Prostate gland (tissue), 2 donors: ENCODE results near the gene RSPO1.

Experiments used
- POLR2A ChIP-seq: fragments of 450-650 bp; IDR thresholded peaks from one replicate; pipeline ENCODE4 v1.6.1; 2016; ENCODE audit warnings: antibody characterized with exemption, mild to moderate bottlenecking
- POLR2AphosphoS5 ChIP-seq: sonication (generic); formaldehyde crosslinking; IDR thresholded peaks from one replicate; pipeline ENCODE4 v1.6.1; 2017; ENCODE audit warnings: antibody characterized with exemption
- TF ChIP-seq, protein P1 (sequence below), 4 experiments: fragments of 200-600 bp in 2 of 4; fragments of 450-650 bp in 2 of 4; sonication (generic) in 2 of 4; IDR thresholded peaks; 1 replicate in 3 of 4; 2 replicates in 1 of 4; pipeline ENCODE4 v1.5.1; 2016 to 2019; ENCODE audit warnings: antibody characterized with exemption in 4 of 4, mild to moderate bottlenecking in 2 of 4, moderate library complexity in 2 of 4

DNA sequence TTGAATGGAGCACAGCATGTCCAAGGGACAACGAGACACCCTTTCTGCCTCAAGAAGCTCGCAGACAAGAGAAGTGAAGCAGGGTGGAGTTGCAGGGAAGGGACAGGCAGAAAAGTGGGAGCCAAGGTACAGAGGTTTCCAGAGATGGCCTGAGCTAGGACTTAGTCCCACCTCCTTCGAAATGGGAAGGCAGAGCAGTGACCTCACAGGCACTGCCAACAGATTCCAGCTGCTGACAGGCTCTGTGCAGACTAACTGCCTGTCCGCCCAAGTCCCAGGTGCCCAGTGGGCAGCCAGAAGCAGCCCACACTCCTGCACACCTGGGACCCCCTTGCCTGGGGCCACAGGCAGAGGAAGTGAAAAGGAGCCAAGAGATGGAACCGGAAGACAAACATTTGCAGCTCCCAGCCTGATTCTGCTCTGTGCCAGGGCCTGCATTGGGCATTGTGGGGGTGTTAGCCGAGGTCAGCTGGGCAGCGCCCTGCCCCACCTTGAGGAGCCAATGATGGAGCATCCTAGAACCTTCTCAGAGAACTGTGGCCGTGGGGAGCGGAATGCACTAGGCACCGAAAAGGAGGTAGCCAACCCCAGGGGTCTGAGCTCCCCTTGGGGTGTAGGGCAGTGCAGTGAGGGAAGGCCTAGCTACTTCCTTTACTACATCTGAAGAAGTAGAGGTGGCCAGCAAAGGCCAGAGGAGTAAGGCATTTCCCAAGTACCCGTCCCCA lies 27.5 kb upstream of the RSPO1 start:
- TF ChIP-seq, protein P1, sequence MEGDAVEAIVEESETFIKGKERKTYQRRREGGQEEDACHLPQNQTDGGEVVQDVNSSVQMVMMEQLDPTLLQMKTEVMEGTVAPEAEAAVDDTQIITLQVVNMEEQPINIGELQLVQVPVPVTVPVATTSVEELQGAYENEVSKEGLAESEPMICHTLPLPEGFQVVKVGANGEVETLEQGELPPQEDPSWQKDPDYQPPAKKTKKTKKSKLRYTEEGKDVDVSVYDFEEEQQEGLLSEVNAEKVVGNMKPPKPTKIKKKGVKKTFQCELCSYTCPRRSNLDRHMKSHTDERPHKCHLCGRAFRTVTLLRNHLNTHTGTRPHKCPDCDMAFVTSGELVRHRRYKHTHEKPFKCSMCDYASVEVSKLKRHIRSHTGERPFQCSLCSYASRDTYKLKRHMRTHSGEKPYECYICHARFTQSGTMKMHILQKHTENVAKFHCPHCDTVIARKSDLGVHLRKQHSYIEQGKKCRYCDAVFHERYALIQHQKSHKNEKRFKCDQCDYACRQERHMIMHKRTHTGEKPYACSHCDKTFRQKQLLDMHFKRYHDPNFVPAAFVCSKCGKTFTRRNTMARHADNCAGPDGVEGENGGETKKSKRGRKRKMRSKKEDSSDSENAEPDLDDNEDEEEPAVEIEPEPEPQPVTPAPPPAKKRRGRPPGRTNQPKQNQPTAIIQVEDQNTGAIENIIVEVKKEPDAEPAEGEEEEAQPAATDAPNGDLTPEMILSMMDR (IDR thresholded peaks at IDR 0.05) = no peak
- TF ChIP-seq POLR2AphosphoS5 (no peak), POLR2A (no peak)
